GM18511 (cell line): ENCODE results near the gene ITGA7.

ENCODE experiments used
- ATAC-seq: cut with Tn5 transposase; IDR thresholded peaks from one replicate; pipeline ENCODE4 v1.9.1; 2021; ENCODE audit warnings: mild to moderate bottlenecking, moderate library complexity; ENCODE audit not compliant: unreplicated experiment

ITGA7 gene, protein sequence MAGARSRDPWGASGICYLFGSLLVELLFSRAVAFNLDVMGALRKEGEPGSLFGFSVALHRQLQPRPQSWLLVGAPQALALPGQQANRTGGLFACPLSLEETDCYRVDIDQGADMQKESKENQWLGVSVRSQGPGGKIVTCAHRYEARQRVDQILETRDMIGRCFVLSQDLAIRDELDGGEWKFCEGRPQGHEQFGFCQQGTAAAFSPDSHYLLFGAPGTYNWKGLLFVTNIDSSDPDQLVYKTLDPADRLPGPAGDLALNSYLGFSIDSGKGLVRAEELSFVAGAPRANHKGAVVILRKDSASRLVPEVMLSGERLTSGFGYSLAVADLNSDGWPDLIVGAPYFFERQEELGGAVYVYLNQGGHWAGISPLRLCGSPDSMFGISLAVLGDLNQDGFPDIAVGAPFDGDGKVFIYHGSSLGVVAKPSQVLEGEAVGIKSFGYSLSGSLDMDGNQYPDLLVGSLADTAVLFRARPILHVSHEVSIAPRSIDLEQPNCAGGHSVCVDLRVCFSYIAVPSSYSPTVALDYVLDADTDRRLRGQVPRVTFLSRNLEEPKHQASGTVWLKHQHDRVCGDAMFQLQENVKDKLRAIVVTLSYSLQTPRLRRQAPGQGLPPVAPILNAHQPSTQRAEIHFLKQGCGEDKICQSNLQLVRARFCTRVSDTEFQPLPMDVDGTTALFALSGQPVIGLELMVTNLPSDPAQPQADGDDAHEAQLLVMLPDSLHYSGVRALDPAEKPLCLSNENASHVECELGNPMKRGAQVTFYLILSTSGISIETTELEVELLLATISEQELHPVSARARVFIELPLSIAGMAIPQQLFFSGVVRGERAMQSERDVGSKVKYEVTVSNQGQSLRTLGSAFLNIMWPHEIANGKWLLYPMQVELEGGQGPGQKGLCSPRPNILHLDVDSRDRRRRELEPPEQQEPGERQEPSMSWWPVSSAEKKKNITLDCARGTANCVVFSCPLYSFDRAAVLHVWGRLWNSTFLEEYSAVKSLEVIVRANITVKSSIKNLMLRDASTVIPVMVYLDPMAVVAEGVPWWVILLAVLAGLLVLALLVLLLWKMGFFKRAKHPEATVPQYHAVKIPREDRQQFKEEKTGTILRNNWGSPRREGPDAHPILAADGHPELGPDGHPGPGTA

GRCh38 chr12:55707841-55708694 is at the start of gene ITGA7:
ITGA7 (minus strand) TSS chr12:55707904; CDS start chr12:55707682, 222 bp downstream.
- ATAC-seq = peak; percentile 59

DNA sequence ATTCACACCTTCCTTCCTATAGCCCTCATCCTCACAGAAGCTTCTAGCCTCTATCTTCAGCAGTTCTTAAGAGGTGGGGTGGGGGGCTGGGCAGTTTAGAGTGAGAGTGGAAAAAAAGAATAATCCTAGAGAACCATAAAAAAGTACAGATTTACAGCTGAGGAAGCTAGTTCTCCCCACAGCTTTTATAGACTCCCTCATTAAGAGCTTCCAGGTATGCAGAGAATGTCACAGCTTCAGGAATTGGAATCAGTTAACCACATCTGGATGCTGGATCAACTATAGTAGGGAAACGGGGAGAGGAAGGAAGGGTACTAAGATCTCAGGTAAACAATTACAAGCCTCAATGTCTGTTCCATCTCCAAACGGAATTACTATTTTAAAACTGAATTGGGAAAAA is 47.5 kb upstream of the ITGA7 start:
- no peak for ATAC-seq

- no peak for ATAC-seq
Measured at GRCh38 chr12:55748230-55748993, 40.7 kb upstream of the ITGA7 start.

DNA sequence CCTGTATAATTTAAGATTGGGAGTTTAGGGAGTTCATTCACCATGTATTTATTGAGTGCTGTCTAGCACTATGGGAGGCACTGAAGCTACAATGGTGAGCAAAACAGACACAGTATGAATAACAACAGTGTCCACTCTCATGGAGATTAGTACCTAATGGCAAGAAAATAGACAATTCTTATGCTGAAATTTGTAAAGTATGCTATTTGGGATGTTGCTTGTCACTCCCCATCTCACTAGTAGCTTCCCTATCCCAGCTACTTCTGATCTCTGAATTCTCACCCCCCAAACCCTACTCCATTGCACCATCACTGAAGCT is 39.2 kb upstream of the ITGA7 start:
- no peak for ATAC-seq

- no peak for ATAC-seq
Measured at GRCh38 chr12:55746174-55746912, 38.6 kb upstream of the ITGA7 start.

GRCh38 chr12:55745361-55746173 is 37.9 kb upstream of the ITGA7 start:
- no peak for ATAC-seq

GRCh38 chr12:55744340-55745030 is 36.8 kb upstream of the ITGA7 start:
- ATAC-seq = no peak

- peak; percentile 53 for ATAC-seq
Measured at GRCh38 chr12:55743406-55744339, 36.0 kb upstream of the ITGA7 start.

DNA sequence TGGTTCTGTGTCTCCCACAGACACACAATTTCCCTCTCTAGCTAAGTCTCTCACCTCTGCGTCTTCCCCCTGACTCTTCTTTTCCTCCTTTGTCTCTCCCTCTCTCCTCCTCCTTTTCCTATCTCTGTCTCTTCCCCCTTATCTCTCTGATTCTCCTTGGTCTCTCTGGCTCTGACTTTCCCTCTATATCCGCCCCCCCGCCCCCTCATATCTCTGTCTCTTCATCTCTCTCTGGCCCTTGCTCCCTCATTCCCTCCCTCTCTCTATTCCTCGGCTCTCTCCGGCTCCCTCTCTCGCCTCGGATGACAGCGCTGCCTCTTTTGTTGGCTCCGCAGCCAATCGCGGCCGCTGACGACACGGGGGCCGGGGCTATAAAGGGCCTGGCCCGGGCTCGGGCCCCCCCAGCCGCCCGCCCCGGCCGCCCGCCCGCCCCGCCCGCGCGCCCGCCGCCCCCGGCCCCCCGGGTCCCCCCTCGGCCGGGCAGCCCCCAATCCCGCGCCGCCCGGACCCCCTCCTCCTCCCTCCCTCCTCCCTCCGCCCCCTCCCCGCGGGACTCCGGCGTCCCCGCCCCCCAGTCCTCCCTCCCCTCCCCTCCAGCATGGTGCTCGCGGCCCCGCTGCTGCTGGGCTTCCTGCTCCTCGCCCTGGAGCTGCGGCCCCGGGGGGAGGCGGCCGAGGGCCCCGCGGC is 35.2 kb upstream of the ITGA7 start, which contains the start of gene GDF11:
Gene GDF11, plus strand, starts transcription at position 404 of the 687 bp plus-strand sequence. Its CDS starts 195 bp downstream, at position 599.
- peak; percentile 51 for ATAC-seq

- no peak for ATAC-seq
Measured at GRCh38 chr12:55741931-55742680, 34.4 kb upstream of the ITGA7 start.

- ATAC-seq = no peak
Measured at GRCh38 chr12:55739025-55739378, 31.3 kb upstream of the ITGA7 start.

GRCh38 chr12:55738123-55739024 is 30.7 kb upstream of the ITGA7 start:
- ATAC-seq = peak; percentile 85

DNA sequence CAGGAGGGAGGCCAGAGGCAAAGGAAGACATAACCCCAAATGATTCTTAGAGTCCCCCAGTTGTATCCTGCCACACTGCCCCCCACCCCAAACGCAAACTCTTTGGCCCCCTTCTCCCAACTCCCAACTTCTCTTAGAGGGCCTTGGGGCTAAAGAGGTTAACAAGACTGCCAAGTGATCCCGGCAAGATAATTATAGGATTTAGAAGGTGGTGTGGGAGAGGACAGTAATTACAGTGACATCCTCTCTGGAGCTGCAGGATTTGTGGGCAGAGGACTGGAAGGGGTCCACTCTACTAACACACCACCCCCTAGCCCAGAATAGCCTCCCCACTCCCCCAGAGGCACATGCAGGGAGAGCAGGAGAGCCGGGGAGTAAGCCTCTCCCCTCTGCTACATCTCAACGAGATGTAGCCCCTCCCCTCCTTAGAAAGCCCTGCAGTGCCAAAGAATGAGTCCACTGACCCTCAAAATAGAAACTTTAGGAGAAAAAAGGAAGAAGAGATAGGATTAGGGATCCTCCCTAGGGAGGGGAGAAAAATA is 29.9 kb upstream of the ITGA7 start:
- ATAC-seq = no peak
